Upper lobe of left lung (tissue), 6 donors: ENCODE results near the gene SYNJ2. TPM values are rescaled to one million over a fixed set of nuclear protein-coding genes. Genes with fewer than 3 reads are reported as not detected.

Experiments used
- ATAC-seq, 2 donors: fragments of 200-7000 bp; cut with Tn5 transposase; one replicate each; pipeline ENCODE4 v1.9.1; 2022; ENCODE audit warnings: mild to moderate bottlenecking in 2 of 2, moderate library complexity in 2 of 2; ENCODE audit not compliant: low FRiP score in 2 of 2
- DNase-seq, 2 donors: peaks; one replicate each; pipeline ENCODE4 v3.0.0-alpha.2; 2019 to 2020
- H3K27ac ChIP-seq, 4 donors: fragments of 200-600 bp; sonication (generic); one replicate each; pipeline ENCODE4 v1.5.1; 2016 to 2019
- H3K27me3 ChIP-seq, 4 donors: fragments of 200-600 bp; sonication (generic); one replicate each; pipeline ENCODE4 v1.5.1; 2017 to 2019
- H3K36me3 ChIP-seq, 4 donors: fragments of 200-600 bp; sonication (generic); one replicate each; pipeline ENCODE4 v1.5.1; 2016 to 2019
- H3K4me1 ChIP-seq, 4 donors: fragments of 200-600 bp; sonication (generic); one replicate each; pipeline ENCODE4 v1.5.1; 2018 to 2019
- H3K4me3 ChIP-seq, 4 donors: fragments of 200-600 bp; sonication (generic); one replicate each; pipeline ENCODE4 v1.5.1; 2017 to 2019; ENCODE audit warnings: mild to moderate bottlenecking in 2 of 4, moderate library complexity in 1 of 4
- H3K9me3 ChIP-seq, 4 donors: fragments of 200-600 bp; sonication (generic); one replicate each; pipeline ENCODE4 v1.5.1; 2018 to 2019
- EP300 ChIP-seq, 4 donors: sonication (generic); formaldehyde crosslinking; IDR thresholded peaks; one replicate each; pipeline ENCODE4 v1.5.1; 2017; ENCODE audit warnings: antibody characterized with exemption in 4 of 4, control low read depth in 2 of 4
- POLR2A ChIP-seq, 4 donors: fragments of 450-650 bp; IDR thresholded peaks; one replicate each; pipeline ENCODE4 v1.5.1; 2016 to 2017; ENCODE audit warnings: antibody characterized with exemption in 4 of 4, mild to moderate bottlenecking in 2 of 4
- POLR2AphosphoS5 ChIP-seq, 2 donors: sonication (generic); formaldehyde crosslinking; IDR thresholded peaks; one replicate each; pipeline ENCODE4 v1.5.1; 2017; ENCODE audit warnings: antibody characterized with exemption in 2 of 2
- WGBS, 2 donors: methylation state at CpG; one replicate each; pipeline ENCODE4 v1.1.5; 2017 to 2018; 5-methylcytosine and 5-hydroxymethylcytosine counted together
- total RNA-seq, 6 donors: library from RNA; depleted of rRNA in 4 of 6; stranded (reverse); fragments of >200 nt in 4 of 6; gene quantifications; one replicate each; pipeline versions ENCODE4 v1.1.0 to v1.2.1, GENCODE V29; 2016 to 2021
- TF ChIP-seq, protein P1 (sequence below), 6 experiments: fragments of 450-650 bp in 4 of 6; fragments of 200-600 bp in 2 of 6; sonication (generic) in 2 of 6; IDR thresholded peaks; one replicate each; pipeline ENCODE4 v1.5.1; 2016 to 2019; ENCODE audit warnings: antibody characterized with exemption in 6 of 6
- donor health status: DM: no; HTN: no; CAD: no; lungs with moderate emphysema.
- donor health status: DM: no; HTN: yes; CAD: no; lungs with severe emphysema.

SYNJ2 gene
- total RNA-seq, 6 donors from 2014 or later, result 3.0 to 7.7 (median 4.2) TPM

GRCh38 chr6:157977176-157977804, 4.4 kb upstream of the SYNJ2 start:
- TF ChIP-seq, protein P1, sequence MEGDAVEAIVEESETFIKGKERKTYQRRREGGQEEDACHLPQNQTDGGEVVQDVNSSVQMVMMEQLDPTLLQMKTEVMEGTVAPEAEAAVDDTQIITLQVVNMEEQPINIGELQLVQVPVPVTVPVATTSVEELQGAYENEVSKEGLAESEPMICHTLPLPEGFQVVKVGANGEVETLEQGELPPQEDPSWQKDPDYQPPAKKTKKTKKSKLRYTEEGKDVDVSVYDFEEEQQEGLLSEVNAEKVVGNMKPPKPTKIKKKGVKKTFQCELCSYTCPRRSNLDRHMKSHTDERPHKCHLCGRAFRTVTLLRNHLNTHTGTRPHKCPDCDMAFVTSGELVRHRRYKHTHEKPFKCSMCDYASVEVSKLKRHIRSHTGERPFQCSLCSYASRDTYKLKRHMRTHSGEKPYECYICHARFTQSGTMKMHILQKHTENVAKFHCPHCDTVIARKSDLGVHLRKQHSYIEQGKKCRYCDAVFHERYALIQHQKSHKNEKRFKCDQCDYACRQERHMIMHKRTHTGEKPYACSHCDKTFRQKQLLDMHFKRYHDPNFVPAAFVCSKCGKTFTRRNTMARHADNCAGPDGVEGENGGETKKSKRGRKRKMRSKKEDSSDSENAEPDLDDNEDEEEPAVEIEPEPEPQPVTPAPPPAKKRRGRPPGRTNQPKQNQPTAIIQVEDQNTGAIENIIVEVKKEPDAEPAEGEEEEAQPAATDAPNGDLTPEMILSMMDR (IDR thresholded peaks at IDR 0.05), result no peak
- whole genome bisulfite sequencing, 2 donors, result 90 to 91% methylated on average over 10 of the region's 10 CpGs

DNA sequence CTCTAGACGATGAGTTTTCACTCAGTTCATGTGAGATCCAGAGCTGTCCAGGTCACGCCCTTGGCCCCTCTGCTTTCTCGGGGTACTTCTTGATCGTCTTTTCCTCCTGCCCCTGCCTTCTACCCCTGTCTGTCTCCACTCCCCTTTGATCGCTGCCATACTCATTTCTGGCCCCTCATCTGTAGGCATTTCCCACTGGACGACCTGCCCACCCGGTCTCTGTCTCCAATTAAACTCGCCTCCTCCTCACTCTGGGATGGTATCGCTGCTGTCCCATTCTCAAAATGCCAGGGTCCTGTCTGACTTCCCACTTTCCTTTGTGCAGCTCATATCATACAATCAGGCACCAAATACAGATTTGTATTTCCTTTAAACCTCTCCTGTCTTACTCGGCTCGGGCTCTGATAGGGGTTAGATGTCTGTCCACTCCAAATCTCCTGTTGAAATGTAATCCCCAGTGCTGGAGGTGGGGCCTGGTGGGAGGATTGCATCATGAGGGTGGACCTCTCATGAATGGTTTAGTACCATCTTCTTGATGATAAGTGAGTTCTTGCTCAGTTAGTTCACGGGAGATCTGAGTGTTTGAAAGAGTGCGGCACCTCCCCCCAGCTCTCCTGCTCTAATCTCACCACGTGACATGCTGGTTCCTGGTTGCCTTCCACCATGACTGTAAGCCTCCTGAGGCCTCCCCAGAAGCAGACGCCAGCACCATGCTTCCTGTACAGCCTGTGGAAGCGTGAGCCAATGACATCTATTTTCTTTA, 3.5 kb upstream of the SYNJ2 start:
- H3K9me3 ChIP-seq, result no peaks in the 10 kb centered on the region
- H3K27me3 ChIP-seq, result peaks cover 0 to 5% (median 0%) of the 10 kb centered on the region in 4 donors
- no peaks in the 10 kb centered on the region for H3K36me3 ChIP-seq
- no peak overlapping the region for H3K27ac ChIP-seq
- TF ChIP-seq, protein P1 (IDR thresholded peaks at IDR 0.05), result no peak
- no peak for TF ChIP-seq EP300 (IDR thresholded peaks at IDR 0.05)
- no peak for TF ChIP-seq POLR2A (IDR thresholded peaks at IDR 0.05)
- no peak for TF ChIP-seq POLR2AphosphoS5 (IDR thresholded peaks at IDR 0.05)
- no peak for ATAC-seq
- DNase-seq, result peak in 1 of 2 donors; percentile 8
- 81 to 82% methylated on average over 16 of the region's 16 CpGs for WGBS, 2 donors
- H3K4me1 ChIP-seq, result peaks cover 0 to 24% (median 12%) of the 10 kb centered on the region in 4 donors
- H3K4me3 ChIP-seq, result no peak overlapping the region

More at GRCh38 chr6:157977176-157977804, 4.4 kb upstream of the SYNJ2 start:
- H3K36me3 ChIP-seq, result no peaks in the 10 kb centered on the region
- DNase-seq (no peak), ATAC-seq (no peak)
- peaks cover 0 to 16% (median 7%) of the 10 kb centered on the region in 4 donors for H3K4me1 ChIP-seq
- H3K4me3 ChIP-seq, result no peak overlapping the region
- H3K27ac ChIP-seq, result no peak overlapping the region
- H3K9me3 ChIP-seq, result no peaks in the 10 kb centered on the region
- peaks cover 0 to 5% (median 0%) of the 10 kb centered on the region in 4 donors for H3K27me3 ChIP-seq

DNA sequence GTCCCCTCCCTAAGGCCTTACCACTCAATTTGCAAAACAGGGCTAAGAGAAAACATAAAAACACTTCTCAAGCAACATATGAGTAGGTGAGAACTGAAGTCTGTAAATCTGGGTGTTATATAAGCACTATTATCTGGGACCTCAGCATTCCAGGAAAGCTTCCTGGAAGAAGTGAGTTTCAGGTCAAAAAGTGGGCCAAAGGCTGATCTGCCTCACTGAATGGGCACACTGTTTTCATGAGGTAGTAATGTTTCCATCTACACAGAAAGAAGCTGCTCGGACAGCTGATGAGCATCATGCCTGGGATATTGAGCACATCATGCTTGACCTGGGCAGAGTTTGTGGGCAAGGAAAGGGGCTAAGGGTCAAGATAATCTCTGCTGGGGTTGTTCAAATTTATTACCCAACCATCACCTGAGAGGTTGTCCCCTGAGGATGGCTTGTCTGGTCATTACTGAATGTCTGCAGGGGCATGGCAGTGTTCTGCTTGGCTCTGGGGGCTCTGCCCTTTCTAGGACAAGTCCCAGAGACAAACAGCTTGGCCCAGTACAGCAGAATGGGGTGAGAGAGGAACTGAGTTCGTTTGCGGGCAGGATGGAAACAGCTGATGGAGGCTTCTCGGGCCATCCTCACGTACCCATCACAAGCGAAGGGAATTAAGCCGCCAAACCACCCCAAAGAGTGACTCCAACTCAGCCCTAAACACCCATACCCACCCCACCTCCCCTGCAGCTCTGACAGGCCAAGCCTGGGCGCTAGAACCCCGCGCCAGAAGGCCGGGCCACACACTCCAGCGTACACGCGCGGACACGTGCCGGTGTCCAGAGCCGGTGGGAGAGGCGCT, 1.2 kb upstream of the SYNJ2 start:
- Histone ChIP-seq H3K4me3 (peak overlapping the region in 3 of 4 donors; percentile 82 to 94 (median 91)), H3K9me3 (no peaks in the 10 kb centered on the region), H3K27me3 (peaks cover 0 to 5% (median 0%) of the 10 kb centered on the region in 4 donors), H3K4me1 (peaks cover 0 to 24% (median 12%) of the 10 kb centered on the region in 4 donors), H3K36me3 (no peaks in the 10 kb centered on the region), H3K27ac (peak overlapping the region in 2 of 4 donors; percentile 48 to 81)
- TF ChIP-seq POLR2AphosphoS5 (IDR thresholded peaks at IDR 0.05) (no peak), EP300 (IDR thresholded peaks at IDR 0.05) (no peak)
- TF ChIP-seq, protein P1 (IDR thresholded peaks at IDR 0.05), result no peak
- DNase-seq, result peak; percentile 22 to 83
- 40 to 87% methylated on average over 15 to 19 of the region's 19 CpGs for WGBS, 2 donors
- ATAC-seq, result peak; percentile 7 to 26

GRCh38 chr6:157981132-157981394, 600 bp upstream of the SYNJ2 start:
- DNase-seq (no peak), ATAC-seq (no peak)
- Histone ChIP-seq H3K27ac (peak overlapping the region in 2 of 4 donors; percentile 48 to 81), H3K27me3 (peaks cover 0 to 5% (median 0%) of the 10 kb centered on the region in 4 donors), H3K4me3 (peak overlapping the region in 3 of 4 donors; percentile 82 to 94 (median 91)), H3K36me3 (no peaks in the 10 kb centered on the region), H3K4me1 (peaks cover 0 to 24% (median 12%) of the 10 kb centered on the region in 4 donors), H3K9me3 (no peaks in the 10 kb centered on the region)
- WGBS, 2 donors, result 18% methylated on average over 13 of the region's 24 CpGs; no CpG with 5 or more reads in 1 of the 2 donors
- TF ChIP-seq EP300 (IDR thresholded peaks at IDR 0.05) (no peak), POLR2AphosphoS5 (IDR thresholded peaks at IDR 0.05) (no peak)

- Histone ChIP-seq H3K36me3 (no peaks in the 10 kb centered on the region), H3K27ac (peak overlapping the region; percentile 5 to 81 (median 52)), H3K27me3 (peaks cover 0 to 5% (median 0%) of the 10 kb centered on the region in 4 donors), H3K4me1 (peaks cover 0 to 24% (median 12%) of the 10 kb centered on the region in 4 donors), H3K9me3 (no peaks in the 10 kb centered on the region), H3K4me3 (peak overlapping the region; percentile 41 to 94 (median 86))
- peak in 1 of 2 donors; percentile 38 for DNase-seq
- TF ChIP-seq, protein P1 (IDR thresholded peaks at IDR 0.05), result no peak
- TF ChIP-seq EP300 (IDR thresholded peaks at IDR 0.05), result no peak
- TF ChIP-seq POLR2A (IDR thresholded peaks at IDR 0.05), result no peak
- no peak for TF ChIP-seq POLR2AphosphoS5 (IDR thresholded peaks at IDR 0.05)
- ATAC-seq, result peak in 1 of 2 donors; percentile 60
- 4 to 17% methylated on average over 4 to 14 of the region's 36 CpGs for WGBS, 2 donors
Measured at GRCh38 chr6:157982102-157982562, 469 bp downstream of the SYNJ2 start.
